ENCODE results near the gene ZBTB7C. TPM values are rescaled to one million over a fixed set of nuclear protein-coding genes. Genes with fewer than 3 reads are reported as not detected.

ZBTB7C gene
- total and polyA plus RNA-seq, 2 of the 8 experiments (the other 6 are each of a cell fraction or from before 2014, with no cell fraction given): 0.15 to 0.45 TPM

GRCh38 chr18:48182779-48183178 is 226.4 kb downstream of the ZBTB7C start (continued):
- TF ChIP-seq CHD7 (IDR thresholded peaks at IDR 0.05; ENCODE audit: insufficient replicate concordance, low read length): no peak
- TF ChIP-seq TEAD4 (IDR thresholded peaks at IDR 0.05; ENCODE audit: low read depth, low read length): no peak
- no peak for TF ChIP-seq MAX (IDR thresholded peaks at IDR 0.05)
- no peak for TF ChIP-seq CHD1 (IDR thresholded peaks at IDR 0.05; ENCODE audit: low read depth, low read length)
- no peak for TF ChIP-seq ASH2L (IDR thresholded peaks at IDR 0.05; ENCODE audit: low read length)
- no peak for TF ChIP-seq ATF3 (IDR thresholded peaks at IDR 0.05; ENCODE audit: insufficient read depth, low read depth, low read length)
- TF ChIP-seq USF2 (IDR thresholded peaks at IDR 0.05; ENCODE audit: low read length): no peak
- TF ChIP-seq POLR2A (IDR thresholded peaks at IDR 0.05; ENCODE audit: control extremely low read depth in 1 of 2, low read depth in 2 of 2, low read length in 2 of 2): no peak
- TF ChIP-seq SIX5 (IDR thresholded peaks at IDR 0.05; ENCODE audit: low read depth, low read length): no peak
- TF ChIP-seq EGR1 (IDR thresholded peaks at IDR 0.05; ENCODE audit: borderline replicate concordance, low read depth, low read length): no peak
- no peak for TF ChIP-seq MAFK (IDR thresholded peaks at IDR 0.05; ENCODE audit: low read depth, low read length)
